ENCODE results near the gene BUB1. TPM values are rescaled to one million over a fixed set of nuclear protein-coding genes. Genes with fewer than 3 reads are reported as not detected.
"Not testable (repeated sequence)": the region's sequence is repeated elsewhere in the genome, so short reads cannot be mapped to it uniquely, and the experiment has no call there.

The BUB1 gene
- 111 and 113 TPM in 2 replicates for total RNA-seq (2014; rRNA removed; shearing (Covaris generic))

DNA sequence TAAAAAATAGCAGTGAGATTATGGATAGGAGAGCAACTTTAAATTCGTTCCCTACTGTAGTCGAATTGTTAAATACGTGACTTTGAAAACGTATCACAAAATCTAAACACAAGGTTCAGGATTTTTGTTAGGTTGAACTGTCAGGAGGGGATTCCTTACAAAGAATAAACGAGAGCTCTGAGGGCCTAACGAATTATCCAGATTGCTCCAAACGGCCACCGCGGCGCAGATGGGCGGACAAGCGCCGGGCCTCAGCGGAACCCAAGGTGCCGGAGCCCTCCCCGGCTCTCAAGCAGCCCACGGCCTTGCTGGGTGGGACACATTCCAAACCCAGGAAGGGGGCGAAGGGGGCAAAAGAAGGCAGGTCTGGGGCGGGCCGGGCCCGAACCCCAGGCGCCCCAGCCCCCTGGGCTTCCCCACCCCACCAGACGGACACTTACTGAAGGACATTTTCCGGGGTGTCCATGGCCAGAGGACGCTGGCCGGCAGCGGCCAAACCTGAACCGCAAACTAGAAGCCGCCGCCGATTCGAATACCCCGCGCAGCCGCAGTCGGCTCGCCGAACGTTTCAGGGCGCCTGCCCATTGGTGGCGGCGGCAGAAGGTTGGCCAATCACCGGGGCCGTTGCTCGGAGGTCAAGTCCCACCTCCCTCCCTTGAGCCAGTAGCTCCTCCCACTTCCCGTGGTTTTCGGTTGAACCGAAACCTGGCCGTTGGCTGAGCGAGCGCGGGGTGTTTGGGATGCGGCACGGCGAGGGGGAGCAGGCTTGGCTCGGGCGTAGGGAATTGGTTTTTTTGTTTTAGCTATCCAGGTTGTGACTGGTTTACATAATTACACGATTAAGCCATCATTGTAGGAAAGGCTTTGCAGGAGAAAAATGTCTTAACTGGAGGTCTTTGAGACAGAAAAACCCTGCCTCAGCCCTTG lies at the start of gene BUB1:
Gene BUB1 (minus strand): TSS at position 534 of the 927 bp plus-strand sequence. CDS start 68 bp downstream, at position 466.
- DNase-seq (ENCODE audit: low spot score) = peak; percentile 96

DNA sequence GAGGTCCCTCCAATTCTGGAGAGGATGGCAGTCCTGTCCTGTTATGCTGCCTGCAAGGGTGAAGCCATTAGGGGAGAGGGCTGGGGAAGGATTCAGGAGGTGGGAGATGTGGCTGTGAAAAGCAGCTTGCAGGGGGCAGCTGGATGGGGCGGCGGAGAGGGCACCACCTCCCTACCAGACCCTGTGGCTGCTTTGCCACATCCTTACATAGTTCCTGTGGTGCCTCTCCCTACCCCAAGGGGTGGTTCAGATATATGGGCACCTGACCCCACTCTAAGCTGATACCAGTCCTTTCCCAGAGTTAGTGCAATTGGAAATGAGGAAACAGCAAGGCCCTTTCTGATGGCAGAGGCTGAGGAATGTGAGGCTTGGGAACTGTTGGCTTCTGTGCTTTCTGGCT lies 48.4 kb upstream of the BUB1 start:
- DNase-seq (ENCODE audit: low spot score) = no peak

DNA sequence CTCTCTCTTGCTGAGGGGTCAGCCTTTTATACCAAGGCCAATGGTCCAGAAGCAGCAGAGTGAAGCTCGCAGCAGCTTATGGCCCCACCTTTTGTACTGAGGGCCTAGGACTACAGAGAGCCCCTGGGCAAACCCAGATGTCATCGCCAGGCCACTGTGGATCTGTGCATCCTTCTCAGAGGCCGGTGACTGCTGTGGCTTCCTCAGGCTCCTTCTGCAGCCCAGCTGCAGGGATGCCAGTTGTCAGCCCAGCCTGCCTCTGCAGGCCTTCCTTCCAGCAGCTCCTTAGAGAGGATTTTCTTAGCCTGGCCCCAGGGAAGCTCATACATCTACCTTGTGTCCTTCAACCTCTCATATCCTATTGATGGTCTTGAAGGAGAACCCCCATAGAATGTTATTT lies 48.0 kb upstream of the BUB1 start:
- DNase-seq (ENCODE audit: low spot score) = no peak

DNA sequence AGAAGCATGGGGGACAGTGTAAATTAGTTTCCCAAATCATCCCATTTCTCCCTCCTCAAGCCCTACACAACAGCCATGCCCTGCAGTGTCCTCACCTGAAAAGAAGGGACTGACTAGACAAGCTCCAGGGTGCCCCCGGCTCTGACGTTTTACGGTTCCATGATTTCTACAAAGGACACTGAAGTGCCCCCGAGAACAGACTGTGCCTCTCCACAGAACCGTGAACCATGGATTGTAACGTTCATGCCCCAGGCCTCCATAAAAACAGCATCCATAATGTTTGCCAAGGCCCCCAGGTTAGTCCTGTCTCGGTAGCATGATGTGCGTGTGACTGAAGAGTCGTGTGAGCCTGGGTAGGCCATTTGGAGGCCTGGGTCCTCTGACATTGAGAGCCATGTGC lies 47.5 kb upstream of the BUB1 start:
- DNase-seq (ENCODE audit: low spot score) = no peak

DNA sequence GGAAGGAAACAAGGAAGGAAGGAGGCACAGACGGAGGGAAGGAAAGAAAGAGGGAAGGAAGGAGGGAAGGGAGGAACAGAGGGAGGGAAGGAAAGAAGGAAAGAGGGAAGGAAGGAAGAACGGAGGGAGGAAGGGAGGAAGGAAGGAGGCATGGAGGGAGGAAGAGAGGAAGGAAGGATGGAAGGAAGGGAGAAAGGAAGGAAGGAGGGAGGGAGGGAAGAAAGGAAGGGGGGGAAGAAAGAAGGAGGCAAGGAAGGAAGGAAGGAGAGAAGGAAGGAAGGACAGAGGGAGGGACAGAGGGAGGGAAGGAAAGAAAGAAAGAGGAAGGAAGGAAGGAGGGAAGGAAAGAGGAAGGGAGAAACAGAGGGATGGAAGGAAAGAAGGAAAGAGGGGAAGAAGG lies 47.0 kb upstream of the BUB1 start:
- DNase-seq (ENCODE audit: low spot score) = no peak

DNA sequence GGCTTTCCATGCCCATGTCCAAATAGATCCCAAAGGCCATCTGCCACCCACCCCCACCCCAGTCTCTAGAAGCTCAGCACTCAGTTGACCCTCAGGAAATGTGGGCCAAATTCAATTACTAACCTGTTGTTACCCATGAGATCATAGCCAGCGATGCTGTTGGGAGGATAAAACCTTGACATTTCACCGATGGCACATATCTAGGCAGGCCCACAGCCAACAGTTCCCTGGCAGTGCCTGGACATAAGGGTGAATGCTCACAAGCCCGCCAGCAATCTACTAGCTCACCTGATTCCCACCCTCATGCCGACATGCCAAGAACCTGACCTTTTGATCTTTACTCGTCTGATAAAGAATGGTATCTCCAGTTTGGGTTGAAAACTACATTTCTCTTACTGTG lies 42.7 kb upstream of the BUB1 start:
- DNase-seq (ENCODE audit: low spot score) = no peak

DNA sequence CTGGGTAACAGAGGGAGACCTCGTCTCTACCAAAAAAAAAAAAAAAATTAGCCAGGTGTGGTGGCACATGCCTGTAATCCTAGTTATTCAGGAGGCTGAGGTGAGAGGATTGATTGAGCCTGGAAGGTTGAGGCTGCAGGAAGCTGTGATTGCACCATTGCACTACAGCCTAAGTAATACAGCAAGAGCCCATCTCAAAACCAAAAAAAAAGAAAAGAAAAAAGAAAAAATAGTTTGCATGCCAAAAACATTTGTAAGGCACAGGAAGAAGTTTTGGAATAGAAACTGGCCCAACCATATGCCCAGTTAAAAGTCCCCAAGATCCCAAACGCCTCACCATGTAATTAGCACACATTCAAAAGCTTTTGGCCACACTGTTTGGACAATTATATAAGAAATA lies 41.1 kb upstream of the BUB1 start:
- DNase-seq (ENCODE audit: low spot score) = no peak

DNA sequence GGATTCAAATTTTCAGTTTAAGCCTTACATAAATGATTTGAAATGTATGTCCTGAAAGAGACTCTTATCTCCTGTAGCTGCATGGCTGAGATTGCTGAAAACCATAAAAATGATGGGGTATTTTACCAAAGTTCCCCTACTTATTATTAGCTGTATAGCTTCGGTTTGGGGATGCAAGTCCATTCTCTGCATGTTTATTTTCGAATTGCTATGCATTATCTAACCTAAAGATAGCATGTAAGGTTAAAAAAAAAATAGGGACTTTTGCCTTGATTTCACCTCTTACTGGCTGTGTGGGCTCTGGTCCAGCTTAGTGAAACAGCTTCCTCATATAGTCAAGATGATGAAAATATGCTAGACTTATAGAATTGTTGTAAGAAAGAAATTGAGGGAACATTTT lies 40.5 kb upstream of the BUB1 start:
- no peak for DNase-seq (ENCODE audit: low spot score)

DNA sequence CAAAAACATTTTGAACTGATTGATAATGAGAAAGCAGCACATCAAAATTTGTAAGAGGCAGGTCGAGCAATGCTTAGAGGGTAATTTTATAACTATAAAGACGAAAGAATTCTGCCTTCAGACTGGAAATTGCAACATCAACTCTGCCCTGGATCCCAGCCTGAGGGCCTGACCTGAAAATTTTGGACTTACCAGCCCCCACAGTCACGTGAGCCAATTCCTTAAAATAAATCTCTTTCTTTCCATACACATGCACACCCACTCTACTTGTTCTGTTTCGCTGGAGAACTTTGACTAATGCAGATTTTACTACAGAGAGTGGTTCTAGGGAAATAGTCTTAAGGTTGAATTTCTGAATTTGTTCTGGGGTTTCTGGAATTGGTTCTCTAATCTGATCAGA lies 39.9 kb upstream of the BUB1 start:
- DNase-seq (ENCODE audit: low spot score) = no peak

DNA sequence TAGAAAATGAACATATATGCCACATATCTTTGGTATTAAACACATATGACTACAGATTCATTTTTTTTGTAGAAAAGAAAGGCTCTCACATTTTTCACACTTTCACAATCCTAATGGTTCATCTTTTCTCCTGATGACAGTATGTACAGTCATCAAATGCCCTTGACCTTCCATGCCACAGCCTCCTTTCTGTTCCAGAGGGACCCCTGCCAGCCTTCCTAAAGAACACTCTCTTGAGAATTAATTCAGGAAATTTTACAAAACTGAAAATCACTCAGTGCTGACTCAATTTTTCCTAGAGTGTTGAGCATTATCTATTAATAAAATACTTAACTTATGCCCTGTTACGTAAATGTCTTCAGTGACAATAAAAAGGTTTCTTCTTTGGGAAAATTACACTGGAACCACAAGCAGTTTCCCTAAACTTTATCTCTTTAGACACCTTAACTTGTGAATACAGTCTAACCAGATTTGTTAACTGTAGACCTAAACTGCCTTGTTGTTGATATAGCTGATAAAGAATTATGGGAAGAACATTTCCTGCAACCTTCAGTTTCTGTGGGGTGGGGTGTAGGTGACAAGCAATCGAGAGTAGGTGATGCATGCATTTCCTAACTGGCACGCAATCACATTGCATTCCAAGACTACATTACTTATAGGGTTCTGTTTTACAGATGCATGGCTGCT lies 39.2 kb upstream of the BUB1 start:
- DNase-seq (ENCODE audit: low spot score) = no peak

DNA sequence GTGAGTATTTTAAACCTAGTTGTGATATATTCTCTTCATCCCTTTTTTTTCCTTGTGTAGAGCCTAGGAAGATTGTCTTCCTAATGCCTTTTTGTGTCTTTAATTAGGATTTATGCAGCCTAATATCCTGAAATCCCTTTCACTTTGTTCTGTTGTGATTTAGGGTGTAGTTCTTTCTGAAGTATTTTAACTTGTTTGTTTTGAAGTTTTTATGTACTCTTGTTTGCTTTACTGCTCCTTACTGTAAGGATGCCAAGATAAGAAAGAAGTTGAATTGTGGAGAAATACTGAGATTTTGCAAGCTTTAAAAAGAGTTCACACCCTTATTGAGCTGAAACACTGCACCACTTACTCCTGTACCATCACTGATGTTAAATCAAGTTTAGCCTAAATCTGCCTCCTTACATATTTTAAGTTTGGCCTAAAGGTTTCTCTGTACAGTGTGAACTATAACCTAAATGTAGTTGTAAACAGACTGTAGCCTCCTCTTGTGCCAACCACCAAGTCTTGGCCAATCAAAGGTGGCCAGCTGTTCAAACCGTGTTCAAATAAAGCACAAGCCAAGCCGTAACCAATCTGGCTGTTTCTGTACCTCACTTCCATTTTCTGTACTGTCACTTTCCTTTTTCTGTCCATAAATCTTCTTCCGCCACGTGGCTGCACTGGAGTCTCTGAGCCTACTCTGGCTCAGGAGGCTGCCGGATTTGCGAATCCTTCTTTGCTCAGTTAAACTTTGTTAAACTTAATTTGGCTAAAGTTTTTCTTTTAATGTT lies 36.8 kb upstream of the BUB1 start:
- DNase-seq (ENCODE audit: low spot score) = no peak

DNA sequence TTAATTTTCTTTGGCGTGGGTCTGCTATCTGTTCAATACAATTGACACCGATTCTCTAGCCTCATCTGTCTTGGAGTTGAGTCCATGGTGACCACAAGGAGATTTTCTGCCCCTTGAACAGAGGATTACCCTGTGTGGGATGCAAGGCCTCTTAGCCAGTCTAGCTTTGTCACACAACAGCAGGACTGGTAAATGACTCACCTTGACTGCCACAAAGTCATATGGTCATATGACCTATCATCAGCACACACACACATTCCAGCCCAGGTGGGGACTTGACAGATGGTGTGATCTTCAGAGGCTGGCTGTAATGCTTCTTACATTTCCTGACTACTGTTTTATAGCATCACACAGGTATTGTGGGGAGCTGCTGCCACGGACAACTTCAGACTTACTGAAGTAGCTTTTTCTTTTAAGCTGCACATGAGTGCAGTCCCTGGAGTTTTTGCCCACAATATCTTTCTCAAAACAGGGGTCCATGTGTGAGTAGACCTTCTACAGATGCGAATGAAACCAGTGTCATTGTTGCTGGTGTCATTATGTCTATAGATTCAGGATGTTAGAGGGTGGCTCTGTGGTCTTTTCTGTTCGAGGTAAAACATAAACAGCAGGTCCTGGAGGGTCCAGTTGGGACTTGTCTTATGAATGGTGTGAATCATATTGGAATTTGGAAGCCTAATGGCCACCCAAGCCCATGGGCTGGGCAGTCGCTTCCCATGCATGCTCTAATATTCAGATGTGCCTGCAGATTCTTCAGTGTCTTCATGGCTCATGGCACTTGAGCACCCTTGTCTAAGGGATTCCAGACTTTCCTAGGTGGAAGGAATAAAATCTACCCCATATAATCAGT lies 35.9 kb upstream of the BUB1 start:
- no peak for DNase-seq (ENCODE audit: low spot score)

DNA sequence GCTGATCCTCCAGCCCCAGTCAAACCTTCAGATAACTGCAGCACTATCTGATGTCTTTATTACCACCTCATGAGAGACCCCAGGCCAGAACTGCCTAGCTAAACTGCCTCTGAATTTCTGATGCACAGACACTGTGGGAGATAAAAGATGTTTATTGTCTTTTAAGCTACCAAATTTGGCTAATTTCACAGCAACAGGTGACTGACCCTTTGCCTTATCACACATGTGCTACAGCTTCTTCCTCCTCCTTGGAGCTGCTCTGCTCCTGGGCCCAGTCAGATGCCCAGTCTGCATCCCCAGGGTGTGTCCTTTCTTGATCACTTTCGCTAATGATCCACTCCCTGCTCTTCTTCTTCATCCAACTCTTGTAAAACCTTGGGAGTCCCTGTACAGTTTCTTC lies 34.9 kb upstream of the BUB1 start:
- no peak for DNase-seq (ENCODE audit: low spot score)

DNA sequence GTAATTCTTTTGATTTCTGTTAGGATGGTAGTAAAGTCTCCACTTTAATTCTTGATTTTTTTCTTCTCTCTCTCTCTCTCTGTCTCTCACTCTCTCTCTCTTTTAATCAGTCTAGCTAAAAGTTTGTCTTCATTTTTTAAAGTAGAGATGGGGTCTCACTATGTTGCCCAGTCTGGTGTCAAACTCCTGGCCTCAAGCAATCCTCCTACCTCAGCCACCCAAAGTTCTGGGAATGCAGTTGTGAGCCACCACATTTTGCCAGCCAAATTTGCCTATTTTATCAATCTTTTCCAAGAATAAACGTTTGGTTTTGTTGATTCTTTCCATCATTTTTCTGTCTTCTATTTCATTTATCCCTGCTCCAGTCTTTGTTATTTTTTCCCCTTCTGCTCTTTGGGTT lies 30.6 kb upstream of the BUB1 start:
- no peak for DNase-seq (ENCODE audit: low spot score)

DNA sequence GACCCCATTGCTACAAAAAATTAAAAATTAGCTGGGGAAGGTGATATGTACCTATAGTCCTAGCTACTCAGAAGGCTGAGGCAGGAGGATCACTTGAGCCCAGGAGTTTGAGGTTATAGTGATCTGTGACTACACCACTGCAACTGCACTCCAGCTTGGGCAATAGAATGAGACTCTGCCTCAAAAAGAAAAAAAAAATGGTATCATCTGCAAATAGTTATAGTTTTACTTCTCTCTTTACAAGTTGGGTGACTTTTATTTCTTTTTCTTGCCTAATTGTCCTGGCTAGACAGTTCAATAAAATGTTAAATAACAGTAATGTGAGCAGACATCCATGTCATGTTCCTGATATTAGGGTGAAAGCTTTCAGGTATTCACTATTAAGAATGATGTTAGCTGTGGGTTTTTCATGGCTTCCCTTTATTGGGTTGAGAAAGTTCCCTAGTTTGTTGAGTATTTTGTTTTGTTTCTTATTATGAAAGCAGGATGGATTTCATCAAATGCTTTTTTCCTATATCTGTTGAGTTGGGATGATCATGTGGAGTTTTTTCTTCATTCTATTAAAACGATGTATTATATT lies 29.6 kb upstream of the BUB1 start:
- DNase-seq (ENCODE audit: low spot score) = no peak

DNA sequence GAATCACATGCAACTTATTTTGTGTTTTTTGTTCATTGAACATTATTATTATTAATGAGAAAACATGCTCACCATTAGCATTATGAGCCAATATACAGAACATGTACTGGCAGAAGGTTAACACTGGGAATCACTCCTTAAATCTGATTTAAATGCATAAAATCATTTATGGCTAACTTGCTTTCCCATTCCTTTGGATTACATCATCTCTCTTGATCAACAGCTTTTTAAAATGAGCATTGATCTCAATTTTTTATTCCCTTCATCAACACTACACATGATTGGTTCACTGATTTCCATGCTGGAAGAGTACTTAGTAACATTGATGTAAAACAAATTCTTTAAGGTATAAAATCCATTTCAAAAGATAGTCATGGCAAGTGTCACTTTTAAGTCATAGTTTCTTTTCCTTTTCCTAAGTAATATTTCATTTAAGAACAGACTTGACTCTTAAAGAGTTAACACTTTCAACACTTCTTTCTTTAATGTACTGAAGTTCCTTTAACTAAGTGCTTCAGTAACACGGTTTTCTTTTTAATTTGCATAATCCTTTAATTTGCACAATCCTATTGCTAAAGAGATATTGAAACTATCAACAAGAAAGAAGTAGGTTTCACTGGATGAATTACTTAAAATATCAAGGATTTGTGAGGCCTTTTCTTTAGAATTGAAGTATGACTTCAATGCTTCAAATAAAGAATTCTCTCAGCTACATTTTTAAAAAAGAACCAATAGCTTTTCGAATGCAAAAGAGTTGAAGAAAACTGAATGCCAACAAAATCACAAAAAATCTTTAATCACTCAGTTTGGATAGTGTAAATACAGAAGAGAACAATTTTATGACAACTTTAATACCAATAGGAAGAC lies 24.9 kb upstream of the BUB1 start:
- DNase-seq (ENCODE audit: low spot score) = no peak

DNA sequence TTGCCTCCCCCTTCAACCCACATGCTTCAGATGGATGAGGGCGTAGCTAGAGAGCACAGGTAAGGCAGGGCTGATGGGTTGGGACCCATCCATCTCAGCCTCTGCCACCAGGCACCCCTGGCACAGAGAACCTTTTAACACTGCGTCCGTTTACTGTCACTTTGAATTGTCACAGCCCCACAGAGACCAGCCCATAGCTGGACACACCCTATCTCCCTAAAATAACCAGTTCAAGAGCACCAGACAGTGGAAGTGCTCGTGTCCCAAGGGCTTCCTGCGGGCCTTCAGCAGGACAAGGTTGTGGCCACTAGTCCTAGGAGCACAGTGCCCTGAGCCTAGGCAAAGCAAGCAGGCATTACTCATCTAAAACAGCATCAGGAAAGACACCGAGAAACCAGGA lies 20.4 kb upstream of the BUB1 start:
- DNase-seq (ENCODE audit: low spot score) = not testable (repeated sequence)

DNA sequence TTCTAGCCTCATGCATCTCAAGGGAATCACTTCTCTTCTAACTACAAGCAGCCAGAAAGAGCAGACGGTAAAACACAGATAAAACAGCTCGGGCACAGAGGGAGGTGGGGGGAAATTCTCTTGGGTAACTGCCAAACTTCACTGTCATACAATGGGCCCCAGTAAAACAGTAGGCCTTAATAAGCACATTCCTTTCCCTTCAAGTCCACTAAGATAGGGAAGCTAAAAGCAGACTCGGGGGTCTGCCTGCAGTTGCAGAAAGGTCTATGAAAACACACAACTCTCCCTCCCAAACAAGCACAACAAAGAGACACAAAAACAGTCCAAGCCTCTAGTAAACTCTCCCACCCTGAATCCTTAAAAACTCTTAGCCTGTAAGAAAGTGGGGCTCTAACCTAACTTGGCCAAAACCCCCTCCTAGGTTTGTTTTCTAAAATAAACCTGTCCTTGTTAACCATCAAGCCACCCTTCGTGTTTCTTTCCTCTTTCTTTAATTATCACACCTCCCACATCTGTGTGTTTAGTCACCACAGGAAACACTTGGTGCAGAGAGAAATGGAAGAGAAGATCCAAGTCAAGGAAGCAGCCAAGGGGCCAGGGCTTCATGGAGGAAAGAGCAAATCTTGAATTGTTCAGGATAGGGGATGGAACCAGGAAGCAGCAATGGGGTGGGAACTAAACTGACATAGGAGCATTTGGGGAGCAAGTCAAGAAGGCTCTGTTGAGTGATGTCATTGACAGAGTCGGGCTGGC lies 17.5 kb upstream of the BUB1 start:
- not testable (repeated sequence) for DNase-seq (ENCODE audit: low spot score)

DNA sequence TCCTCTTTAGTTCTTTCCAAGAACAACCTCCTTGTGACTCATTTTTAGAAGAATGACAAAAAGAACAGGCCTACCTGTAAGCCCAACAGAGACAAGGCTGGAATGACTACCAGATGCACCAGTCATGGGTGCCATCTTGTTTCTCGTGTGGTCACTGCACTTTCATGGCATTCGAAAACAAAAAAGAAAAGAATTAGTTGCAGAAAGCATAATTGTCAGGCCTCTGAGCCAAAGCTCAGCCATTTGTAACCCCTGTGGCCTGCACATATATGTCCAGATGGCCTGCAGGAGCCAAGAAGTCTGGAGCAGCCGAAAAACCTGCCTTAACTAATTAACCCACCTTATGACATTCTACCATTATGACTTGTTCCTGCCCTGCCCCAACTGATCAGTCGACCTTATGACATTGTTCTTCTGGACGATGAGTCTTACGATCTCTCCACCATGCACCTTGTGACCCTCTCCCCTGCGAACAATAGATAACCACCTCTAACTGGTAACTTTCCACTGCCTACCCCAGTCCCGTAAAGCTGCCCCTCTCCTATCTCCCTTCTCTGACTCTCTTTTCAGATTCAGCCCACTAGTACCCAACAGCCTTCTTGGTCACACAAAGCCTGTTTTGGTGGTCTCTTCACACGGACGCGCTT lies 13.9 kb upstream of the BUB1 start:
- no peak for DNase-seq (ENCODE audit: low spot score)

All from A172 (cell line).